HG03354 (cell line): ENCODE data around the gene SIDT1.

ENCODE experiments used
- ATAC-seq: cut with Tn5 transposase; IDR thresholded peaks from one replicate; pipeline ENCODE4 v1.9.1; 2021; ENCODE audit warnings: mild to moderate bottlenecking; ENCODE audit not compliant: unreplicated experiment, poor library complexity, severe bottlenecking

Gene SIDT1

DNA sequence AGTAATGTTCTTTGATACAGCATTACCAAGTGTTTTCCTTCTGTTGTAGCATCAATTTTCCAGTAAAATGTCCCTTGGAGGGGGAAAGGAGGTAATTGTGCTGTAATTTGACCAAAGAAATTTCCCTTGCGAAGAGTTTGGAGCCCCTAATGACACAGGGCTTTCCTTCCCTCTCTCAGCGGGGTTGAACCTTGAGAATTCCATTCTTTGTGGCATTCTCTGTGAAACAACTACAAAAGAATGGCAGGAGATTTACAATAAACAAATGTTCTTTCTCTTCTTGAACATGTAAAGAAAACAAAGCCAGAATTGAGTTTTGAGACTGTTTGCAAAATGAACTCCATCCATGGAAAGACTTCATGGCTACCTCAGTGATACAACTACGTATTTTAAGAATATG lies 53.4 kb downstream of the SIDT1 start:
- ATAC-seq: no peak

DNA sequence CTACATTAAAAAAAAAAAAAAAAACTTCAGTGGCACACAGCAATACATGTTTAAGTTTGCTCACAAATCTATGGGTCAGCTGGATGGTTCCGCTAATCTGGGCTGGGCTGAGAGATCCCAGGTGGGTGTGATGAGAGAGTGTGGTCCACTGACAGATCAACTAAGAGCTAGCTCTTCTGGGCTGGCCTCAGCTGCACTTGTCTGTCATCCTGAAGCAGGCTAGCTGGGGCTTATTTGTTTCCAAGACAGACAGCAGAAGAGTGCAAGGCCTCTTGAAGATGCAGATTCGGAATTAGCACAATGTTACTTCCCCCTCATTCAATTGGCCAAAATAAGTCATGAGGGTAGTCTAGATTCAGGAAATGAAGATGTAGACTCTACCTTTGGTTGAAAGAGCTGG lies 56.5 kb downstream of the SIDT1 start:
- no peak for ATAC-seq

DNA sequence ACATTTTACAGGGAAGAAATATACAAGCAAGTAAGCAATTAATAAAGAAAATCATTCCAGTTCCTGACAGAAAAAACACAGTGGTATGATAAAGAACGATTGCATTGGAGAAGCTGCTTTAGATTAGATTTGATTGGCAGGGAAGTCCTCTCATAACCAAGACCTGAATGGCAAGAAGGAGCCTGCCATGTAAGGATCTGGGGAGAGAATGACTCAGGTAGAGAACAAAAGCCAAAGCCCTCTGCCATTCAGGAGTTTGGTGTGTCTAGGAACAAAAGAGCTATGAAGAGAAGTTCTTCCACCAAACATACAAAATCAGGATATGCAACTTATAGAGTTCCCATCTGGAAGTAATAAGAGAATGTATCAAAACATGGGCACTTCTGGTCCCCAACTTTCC lies 57.6 kb downstream of the SIDT1 start:
- ATAC-seq: no peak

DNA sequence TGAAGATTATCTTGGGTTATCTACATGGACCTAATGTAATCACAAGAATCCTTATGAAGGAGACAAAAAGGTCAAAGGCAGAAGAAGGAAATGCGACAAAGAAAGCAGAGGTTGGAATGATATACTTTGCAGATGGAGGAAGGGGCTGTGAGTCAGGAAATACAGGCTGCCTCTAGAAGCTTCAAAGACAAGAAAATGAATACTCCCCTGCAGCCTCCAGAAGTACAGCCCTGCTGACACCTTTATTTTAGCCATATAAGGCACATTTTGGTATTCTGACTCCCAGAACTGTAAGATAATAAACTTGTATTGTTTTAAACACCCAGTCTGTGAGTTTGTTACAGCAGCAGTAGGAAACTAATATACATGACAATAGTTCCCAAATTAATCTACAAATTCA lies 58.6 kb downstream of the SIDT1 start:
- ATAC-seq: no peak

DNA sequence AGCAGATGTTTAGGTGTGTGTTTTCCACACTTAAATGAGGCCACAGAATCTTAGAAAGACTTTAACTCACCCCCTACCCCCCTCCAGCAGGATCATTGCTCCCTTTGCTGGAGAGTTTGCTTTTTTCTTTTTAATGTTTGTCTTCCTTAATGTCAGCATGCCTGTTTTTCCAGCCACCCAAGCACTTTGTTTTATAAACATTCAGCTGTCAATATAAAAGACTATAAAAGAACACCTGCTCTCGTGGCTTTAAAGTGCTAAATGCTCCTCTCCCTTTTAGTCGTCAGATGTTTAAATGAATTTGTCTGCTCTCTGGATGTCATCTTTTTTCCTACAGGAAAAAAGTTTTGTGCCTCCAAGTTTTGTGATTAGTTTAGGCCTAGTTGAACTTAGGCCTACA lies 61.7 kb downstream of the SIDT1 start:
- no peak for ATAC-seq

DNA sequence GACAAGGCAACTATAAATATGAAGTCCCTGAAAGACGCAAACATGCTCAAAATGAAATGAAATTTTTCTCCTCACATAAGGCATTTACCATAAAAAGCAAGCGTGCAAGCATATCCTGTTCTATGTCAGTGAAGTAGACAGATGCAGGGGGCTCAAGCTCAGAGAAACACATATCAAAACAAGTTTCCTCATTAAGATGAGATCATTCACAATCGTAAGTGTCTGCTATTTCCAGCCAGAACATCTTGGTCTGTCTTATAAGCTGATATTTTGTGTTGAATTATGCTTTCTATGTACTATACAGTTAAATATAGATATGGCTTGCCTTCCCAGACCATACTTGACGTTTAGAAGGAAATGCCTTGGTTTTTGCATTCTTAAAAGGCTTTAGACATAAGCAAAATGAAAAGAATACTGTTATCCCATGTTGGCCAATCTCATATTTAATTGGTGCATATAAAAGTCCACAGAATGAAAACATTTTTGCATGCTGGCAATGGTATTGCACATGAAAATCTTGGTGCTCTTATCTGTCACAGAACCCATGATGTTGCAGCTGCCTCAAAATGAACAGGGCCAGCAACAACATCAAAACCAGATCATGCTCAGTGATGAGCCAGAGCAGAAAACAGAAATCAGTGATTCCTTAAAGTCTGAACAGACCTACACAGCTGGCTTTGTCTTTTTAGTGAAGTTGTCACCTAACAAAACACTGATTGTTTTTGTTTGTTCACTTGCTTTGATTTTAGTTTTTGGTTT lies 65.4 kb downstream of the SIDT1 start:
- ATAC-seq: no peak

DNA sequence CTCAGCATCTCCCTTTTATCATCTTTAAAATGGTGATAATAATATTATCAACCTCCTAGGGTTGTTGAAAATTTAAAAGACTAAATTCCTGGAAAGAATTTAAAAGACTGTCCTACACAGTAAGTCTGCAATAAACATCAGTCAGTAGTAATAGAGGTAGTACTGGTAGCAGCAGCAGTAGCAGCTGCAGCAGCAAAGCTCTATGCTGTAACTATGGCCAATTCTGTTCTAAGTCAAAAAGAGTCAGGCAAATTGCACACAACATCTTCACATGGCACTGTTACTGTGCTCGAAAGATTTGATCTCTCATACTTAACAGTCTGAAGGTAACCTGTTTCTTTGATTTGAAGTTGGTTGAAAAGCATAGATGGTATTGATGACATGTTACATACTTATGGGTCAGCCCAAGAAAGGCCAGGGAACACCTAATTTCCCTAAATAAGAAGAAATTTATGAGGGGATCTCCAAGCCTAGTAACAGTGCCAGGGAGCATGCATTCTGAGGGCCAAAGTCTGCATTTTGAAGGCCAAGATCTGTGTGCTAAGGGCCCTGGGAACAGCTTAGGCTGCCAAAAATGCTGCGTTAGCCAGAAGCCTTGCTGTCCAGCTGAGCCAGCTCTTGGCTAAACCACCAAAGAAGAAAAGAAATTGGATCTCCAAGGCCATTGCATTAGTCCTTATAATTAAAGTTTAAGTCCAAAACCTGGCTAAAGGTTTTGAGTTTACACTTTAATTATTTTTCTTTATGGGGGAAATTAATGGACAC lies 68.2 kb downstream of the SIDT1 start:
- ATAC-seq: no peak

DNA sequence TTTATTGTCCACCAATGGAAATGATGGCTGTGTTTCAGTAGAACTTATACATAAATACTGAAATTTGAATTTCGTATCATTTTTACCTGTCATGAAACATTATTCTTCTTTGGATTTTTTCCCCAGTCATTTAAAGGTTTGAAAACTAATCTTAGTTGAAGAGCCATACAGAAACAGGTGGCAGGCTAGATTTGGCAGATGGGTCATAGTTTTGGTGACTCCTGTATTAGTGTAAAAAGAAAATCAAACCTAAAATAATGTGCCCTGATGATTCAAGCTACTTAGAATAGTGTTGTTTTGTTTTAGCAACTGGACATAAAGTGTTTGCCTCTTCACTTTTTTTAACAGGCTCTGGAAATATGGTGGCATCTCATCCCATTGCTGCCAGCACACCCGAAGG lies 68.9 kb downstream of the SIDT1 start:
- ATAC-seq: no peak

DNA sequence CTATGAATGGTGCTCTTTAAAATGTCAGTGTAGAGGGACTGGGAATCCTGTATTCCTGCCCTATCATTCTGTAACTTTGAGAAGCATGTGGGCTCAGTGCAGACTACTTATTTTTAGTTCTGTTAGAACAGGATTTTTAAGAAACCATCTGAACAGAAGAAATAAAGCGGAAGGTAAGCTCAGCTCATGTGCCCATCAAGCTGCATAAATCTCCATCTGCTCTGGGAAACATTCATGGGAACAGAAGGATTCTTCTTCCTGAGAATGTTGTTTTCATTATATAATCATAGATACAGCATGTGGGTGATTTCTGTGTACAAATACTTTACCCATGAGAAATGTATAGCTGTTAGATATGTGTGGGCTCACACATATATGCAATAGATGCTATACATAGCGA lies 69.9 kb downstream of the SIDT1 start:
- no peak for ATAC-seq

DNA sequence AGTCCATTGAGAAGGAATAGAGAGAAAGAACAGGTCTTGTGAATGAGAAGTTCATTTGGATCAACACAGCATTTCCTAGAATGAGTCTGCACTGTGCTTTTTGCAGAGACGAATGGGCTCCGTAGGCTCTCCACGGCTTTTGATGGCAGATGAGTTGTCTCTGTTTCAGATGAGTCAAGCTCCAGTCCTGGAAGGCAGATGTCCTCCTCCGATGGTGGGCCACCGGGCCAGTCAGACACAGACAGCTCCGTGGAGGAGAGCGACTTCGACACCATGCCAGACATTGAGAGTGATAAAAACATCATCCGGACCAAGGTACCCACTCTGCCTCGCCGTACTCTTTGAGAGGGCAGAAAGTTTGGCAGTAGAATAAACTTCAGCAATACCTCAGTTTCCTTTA lies 70.5 kb downstream of the SIDT1 start:
- ATAC-seq: no peak

DNA sequence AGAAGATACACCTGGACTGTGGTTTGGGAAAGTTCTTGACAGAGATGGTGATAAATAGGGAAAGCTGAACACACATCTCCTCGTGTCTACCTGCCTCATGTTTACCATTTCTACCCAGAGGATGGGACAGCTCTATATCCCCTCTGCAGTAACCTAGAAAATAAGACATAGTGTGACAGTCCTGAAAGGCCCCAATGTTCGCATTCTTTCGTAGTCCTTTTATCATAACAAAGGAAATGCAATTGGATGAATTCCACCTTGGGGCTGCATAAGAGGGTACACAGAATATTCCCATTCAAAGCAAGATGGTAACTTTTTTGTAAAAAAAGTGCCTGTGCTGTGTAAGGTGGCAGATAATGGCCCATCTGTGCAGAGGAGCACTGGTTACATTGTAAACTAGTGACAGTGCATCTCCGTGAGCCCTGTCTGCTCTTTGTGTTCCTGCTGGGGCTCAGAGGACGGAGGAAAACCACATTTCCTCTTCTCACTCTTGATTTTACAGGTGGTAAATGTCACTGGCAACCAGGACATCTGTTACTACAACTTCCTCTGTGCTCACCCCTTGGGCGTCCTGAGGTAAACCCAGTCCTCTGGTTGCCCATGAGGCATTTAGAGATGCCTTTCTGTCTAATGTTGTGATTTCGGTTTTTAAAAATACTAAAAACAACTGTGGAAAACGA lies 74.3 kb downstream of the SIDT1 start:
- ATAC-seq: peak; percentile 99

DNA sequence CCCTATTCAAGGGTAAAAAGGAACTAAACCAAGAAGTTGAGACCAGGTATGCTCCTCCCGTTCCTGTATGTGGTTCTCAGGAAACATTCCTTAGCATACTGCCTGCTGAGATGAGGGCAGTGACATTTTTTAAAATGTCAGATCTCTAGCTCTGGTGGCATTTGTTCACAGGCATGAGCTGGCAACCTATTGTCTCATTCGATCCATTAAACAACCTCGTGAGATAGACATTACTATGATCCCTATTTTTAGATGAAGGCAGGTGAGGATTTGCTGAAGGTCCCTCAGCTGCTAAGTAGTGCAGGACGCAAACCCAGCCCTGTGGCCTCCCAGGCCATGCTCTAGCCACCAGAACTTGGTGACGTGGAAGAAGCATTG lies 74.9 kb downstream of the SIDT1 start:
- peak; percentile 15 for ATAC-seq

DNA sequence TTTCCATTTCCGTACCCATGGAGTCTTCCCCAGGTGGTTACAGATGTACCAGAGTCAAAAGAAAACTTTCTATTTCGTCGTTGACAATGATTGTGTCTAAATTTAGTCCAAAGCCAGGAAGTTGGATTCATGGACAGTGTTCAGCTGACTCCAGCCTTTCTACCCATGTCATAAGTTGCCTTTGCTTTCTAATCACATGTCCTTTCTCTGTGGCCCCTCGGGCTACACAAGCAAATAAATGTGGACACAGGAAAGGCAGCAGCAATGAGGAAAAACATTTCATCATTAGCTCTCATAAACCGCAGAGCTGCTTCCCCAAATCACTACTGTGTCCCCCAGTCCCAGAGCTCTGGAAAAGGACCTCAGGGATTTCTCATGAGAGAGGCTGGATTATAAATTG lies 82.0 kb downstream of the SIDT1 start:
- no peak for ATAC-seq

DNA sequence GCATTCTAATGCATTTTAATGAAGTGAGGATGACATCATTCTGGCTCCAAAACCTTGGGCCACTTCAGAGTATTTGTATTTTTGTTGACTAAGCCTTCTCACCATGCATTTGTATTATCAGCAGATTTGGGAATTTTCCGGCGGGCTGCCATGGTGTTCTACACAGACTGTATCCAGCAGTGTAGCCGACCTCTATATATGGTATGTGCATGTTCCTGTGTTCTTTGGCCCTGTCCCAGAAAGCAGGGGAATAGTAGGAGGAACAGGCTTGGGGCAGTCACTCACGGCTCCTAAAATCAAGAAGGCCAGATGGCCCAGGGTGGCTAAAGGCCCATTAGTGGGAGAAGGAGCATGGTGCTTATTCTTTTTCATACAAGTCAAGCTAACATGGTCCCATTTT lies 83.6 kb downstream of the SIDT1 start:
- no peak for ATAC-seq

DNA sequence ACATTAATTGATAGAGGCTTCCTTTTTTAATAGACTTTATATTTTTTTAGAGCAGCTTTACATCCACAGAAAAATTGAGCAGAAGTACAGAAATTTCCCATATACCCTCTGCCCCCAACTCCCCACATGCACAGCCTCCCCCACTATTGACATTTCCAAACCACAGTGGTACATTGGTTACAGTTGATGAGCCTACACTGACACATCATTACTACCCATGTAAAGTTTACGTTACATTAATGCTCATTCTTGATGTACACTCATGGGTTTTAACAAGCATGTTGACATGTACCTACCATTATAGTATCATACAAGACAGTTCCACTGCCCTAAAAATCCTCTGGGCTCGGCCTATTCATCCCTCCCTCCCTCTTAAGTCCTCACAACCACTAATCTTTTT lies 85.4 kb downstream of the SIDT1 start:
- ATAC-seq: no peak

DNA sequence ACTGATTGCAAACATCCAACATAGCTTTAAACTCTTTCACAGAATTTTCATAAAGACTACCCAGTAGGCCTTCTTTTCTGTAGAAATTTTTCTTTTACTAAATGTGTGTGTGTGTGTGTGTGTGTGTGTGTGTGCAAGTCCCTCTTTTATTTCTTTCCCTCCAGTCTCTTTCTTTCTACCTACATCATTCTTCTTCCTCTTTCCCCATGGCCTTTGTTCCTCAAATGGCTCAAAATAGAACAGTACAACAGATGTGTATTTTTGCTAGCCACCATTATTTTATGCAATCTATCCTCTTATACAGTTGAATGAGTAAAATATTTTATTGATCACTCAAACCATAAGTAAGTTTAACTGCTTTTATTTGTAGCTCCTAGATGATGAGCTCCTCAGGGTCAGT lies 87.7 kb downstream of the SIDT1 start:
- ATAC-seq: no peak

DNA sequence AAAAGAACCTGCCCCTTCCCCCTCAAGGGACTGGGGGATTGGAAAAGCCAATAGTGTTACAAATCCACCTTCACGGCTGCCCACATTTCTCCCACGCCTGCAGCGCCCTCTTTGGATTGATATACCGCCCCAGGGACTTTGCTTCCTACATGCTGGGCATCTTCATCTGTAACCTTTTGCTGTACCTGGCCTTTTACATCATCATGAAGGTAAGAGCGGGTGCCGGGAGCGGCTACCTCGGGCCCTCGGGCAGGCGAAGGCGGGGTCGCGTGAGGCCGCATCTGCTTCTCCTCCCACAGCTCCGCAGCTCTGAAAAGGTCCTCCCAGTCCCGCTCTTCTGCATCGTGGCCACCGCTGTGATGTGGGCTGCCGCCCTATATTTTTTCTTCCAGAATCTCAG lies 91.0 kb downstream of the SIDT1 start:
- no peak for ATAC-seq

DNA sequence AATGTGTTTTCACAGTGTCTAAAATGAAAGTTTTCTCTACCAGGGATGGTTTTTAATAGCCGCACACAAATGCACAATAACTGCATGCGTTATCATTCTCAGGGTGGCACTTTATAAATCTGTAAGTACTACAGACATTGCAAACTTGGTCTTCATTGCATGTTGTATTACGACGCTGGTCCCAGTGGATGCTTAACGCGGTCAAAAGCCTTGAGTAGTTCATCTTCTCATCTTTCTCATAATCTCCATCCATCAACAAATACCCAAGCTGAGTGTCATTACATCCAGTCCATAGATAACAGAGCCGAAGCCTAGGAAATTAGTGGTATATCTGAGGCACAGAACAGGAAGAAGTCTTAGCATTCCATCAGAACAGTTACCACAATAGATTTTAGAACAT lies 91.5 kb downstream of the SIDT1 start:
- ATAC-seq: no peak

DNA sequence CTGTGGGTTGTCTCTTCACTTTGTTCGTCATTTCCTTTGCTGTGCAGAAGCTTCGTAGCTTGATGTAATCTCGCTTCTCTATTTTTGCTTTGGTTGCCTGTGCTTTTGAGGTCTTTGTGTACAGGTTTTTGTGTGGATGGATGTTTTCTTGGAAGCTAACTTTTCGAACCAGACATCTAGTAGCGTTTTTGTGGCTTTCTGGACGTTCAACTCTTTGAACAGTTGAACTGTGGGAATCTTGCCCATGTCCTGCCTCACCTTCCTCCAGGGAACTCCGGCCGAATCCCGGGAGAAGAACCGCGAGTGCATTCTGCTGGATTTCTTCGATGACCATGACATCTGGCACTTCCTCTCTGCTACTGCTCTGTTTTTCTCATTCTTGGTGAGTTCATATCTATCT lies 93.5 kb downstream of the SIDT1 start:
- ATAC-seq: no peak

DNA sequence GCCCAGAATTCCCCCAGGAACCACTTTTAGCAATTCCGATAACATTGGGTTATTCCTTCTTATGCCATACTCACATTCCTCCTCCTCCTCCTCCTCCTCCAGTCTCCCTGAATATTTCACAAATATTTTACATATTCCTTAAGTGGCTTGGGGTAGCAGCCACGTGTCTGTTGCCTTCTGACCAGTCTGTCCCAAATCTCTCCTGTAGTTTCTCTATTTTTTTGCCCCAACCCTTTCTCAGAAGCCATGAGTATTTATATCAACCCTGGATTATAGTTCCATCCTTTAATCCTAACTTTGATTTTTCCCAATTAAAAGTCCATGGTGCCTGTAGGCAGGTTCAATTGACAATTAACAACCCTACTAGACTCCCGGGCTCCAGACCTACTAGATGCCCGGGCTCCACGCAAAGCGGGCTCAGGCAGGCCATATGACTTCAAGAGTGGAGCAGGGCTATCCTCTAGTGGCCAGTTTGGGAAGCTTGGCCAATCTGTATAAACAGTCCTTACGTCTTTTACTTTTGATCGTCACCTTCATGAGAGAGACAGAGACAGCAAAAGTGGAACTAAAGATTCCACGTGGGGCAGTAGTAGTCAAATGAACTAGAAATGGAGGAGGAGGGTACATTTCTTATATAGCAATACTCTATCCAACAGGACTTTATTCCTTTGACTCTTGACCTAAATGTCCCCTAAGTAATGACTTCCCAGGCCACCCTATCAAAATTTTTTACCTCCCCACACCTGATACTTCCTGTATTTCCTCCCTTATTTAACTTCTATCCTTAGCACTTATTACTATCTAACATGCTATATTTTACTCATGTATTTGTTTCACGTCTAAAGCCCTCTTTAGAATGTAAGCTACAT lies 94.4 kb downstream of the SIDT1 start:
- ATAC-seq: peak; percentile 75
